H9 (cell line): ENCODE results near the gene COL5A2. TPM values are rescaled to one million over a fixed set of nuclear protein-coding genes. Genes with fewer than 3 reads are reported as not detected.

Experiments used
- DNase-seq: peaks from one replicate; pipeline ENCODE4 v3.0.0-alpha.2; 2017
- H2AFZ ChIP-seq: one replicate; pipeline ENCODE4 v1.6.1; 2013; ENCODE audit warnings: mild to moderate bottlenecking, low read length, control low read depth, moderate library complexity
- H2AK5ac ChIP-seq: 2 replicates; pipeline ENCODE4 v1.6.1; 2013; ENCODE audit warnings: low read length, control low read depth, mixed read lengths; ENCODE audit not compliant: insufficient read length
- H2BK120ac ChIP-seq: one replicate; pipeline ENCODE4 v1.6.1; 2013; ENCODE audit warnings: low read depth, mild to moderate bottlenecking, low read length, control low read depth, inconsistent platforms; ENCODE audit not compliant: poor library complexity, severe bottlenecking
- H2BK12ac ChIP-seq: 2 replicates; pipeline ENCODE4 v1.6.1; 2013; ENCODE audit warnings: low read length, control low read depth, mixed read lengths, low read depth; ENCODE audit not compliant: insufficient read length
- H2BK15ac ChIP-seq: 2 replicates; pipeline ENCODE4 v1.6.1; 2013; ENCODE audit warnings: low read depth, low read length, control low read depth
- H2BK20ac ChIP-seq: one replicate; pipeline ENCODE4 v1.6.1; 2013; ENCODE audit warnings: low read depth, mild to moderate bottlenecking, low read length, control low read depth, inconsistent platforms; ENCODE audit not compliant: poor library complexity, severe bottlenecking
- H2BK5ac ChIP-seq: 2 replicates; pipeline ENCODE4 v1.6.1; 2013; ENCODE audit warnings: low read length, control low read depth, mixed read lengths; ENCODE audit not compliant: insufficient read length
- H3K14ac ChIP-seq: 2 replicates; pipeline ENCODE4 v1.6.1; 2013; ENCODE audit warnings: low read length, control low read depth; ENCODE audit not compliant: insufficient read depth
- H3K18ac ChIP-seq: 2 replicates; pipeline ENCODE4 v1.6.1; 2013; ENCODE audit warnings: low read depth, mild to moderate bottlenecking, mixed read lengths, low read length, control low read depth; ENCODE audit not compliant: insufficient read length
- H3K23ac ChIP-seq: 2 replicates; pipeline ENCODE4 v1.6.1; 2013; ENCODE audit warnings: low read length, control low read depth, mixed read lengths, low read depth; ENCODE audit not compliant: insufficient read length
- H3K23me2 ChIP-seq: 2 replicates; pipeline ENCODE4 v1.6.1; 2013; ENCODE audit warnings: low read depth, mild to moderate bottlenecking, mixed read lengths, low read length, control low read depth; ENCODE audit not compliant: insufficient read length, poor library complexity, severe bottlenecking
- H3K27ac ChIP-seq: 2 replicates; pipeline ENCODE4 v1.5.1; 2013; ENCODE audit warnings: low read length, control low read depth, mixed read lengths, low read depth; ENCODE audit not compliant: insufficient read length
- H3K27me3 ChIP-seq: 2 replicates; pipeline ENCODE4 v1.6.1; 2013; ENCODE audit warnings: low read length, control low read depth, inconsistent platforms; ENCODE audit not compliant: insufficient read depth
- H3K4ac ChIP-seq: 2 replicates; pipeline ENCODE4 v1.6.1; 2013; ENCODE audit warnings: low read depth, mild to moderate bottlenecking, control low read depth, inconsistent platforms, low read length, moderate library complexity
- H3K4me1 ChIP-seq: 2 replicates; pipeline ENCODE4 v1.6.1; 2013; ENCODE audit warnings: low read length, control low read depth, inconsistent platforms; ENCODE audit not compliant: insufficient read depth
- H3K4me2 ChIP-seq: 2 replicates; pipeline ENCODE4 v1.6.1; 2013; ENCODE audit warnings: low read length, control low read depth, mixed read lengths; ENCODE audit not compliant: insufficient read length, insufficient read depth
- H3K56ac ChIP-seq: 2 replicates; pipeline ENCODE4 v1.6.1; 2013; ENCODE audit warnings: low read depth, mild to moderate bottlenecking, mixed read lengths, low read length, control low read depth; ENCODE audit not compliant: insufficient read length
- H3K79me1 ChIP-seq: 2 replicates; pipeline ENCODE4 v1.6.1; 2013; ENCODE audit warnings: low read depth, mild to moderate bottlenecking, moderate library complexity, low read length, control low read depth, inconsistent platforms; ENCODE audit not compliant: insufficient read depth, poor library complexity, severe bottlenecking
- H3K79me2 ChIP-seq: 2 replicates; pipeline ENCODE4 v1.6.1; 2013; ENCODE audit warnings: low read length, control low read depth, inconsistent platforms; ENCODE audit not compliant: insufficient read depth
- H3K9ac ChIP-seq: 2 replicates; pipeline ENCODE4 v1.6.1; 2013; ENCODE audit warnings: low read length, control low read depth, mixed read lengths; ENCODE audit not compliant: insufficient read length; ENCODE audit errors: extremely low read depth
- H3K9me3 ChIP-seq: one replicate; pipeline ENCODE4 v1.6.1; 2013; ENCODE audit warnings: low read depth, low read length, inconsistent platforms; ENCODE audit not compliant: control insufficient read depth
- H3T11ph ChIP-seq: one replicate; pipeline ENCODE4 v1.6.1; 2013; ENCODE audit warnings: mild to moderate bottlenecking, low read length, control low read depth, inconsistent platforms
- H4K20me1 ChIP-seq: one replicate; pipeline ENCODE4 v1.6.1; 2013; ENCODE audit not compliant: control insufficient read depth, insufficient read length, insufficient read depth
- H4K5ac ChIP-seq: 2 replicates; pipeline ENCODE4 v1.6.1; 2013; ENCODE audit warnings: low read depth, mild to moderate bottlenecking, mixed read lengths, low read length, control low read depth; ENCODE audit not compliant: insufficient read length
- H4K8ac ChIP-seq: replicated peaks from 2 replicates; pipeline ENCODE4 v1.6.1; 2013; ENCODE audit warnings: low read length, control low read depth, mixed read lengths, low read depth; ENCODE audit not compliant: insufficient read length
- H4K91ac ChIP-seq: 2 replicates; pipeline ENCODE4 v1.6.1; 2013; ENCODE audit warnings: low read depth, mild to moderate bottlenecking, moderate library complexity, mixed read lengths, low read length, control low read depth; ENCODE audit not compliant: insufficient read length
- H3K27ac Mint-ChIP-seq, 3 experiments: 2 replicates in 2 of 3; 3 replicates in 1 of 3; pipeline ENCODE4 v1.8.0; 2020 to 2021; ENCODE audit warnings: mixed read lengths in 3 of 3, mild to moderate bottlenecking in 1 of 3, moderate library complexity in 1 of 3
- H3K27me3 Mint-ChIP-seq: 2 replicates; pipeline ENCODE4 v1.8.0; 2021; ENCODE audit warnings: low read depth, mild to moderate bottlenecking, moderate library complexity, mixed read lengths
- H3K36me3 Mint-ChIP-seq, 3 experiments: 2 replicates in 2 of 3; 3 replicates in 1 of 3; pipeline ENCODE4 v1.8.0; 2020 to 2021; ENCODE audit warnings: low read depth in 3 of 3, mixed read lengths in 3 of 3; ENCODE audit not compliant: insufficient read depth in 1 of 3
- H3K4me1 Mint-ChIP-seq, 2 experiments: 2 replicates each; pipeline ENCODE4 v1.8.0; 2020; ENCODE audit warnings: mixed read lengths in 2 of 2
- H3K4me3 Mint-ChIP-seq, 2 experiments: 2 replicates in 1 of 2; 3 replicates in 1 of 2; pipeline ENCODE4 v1.8.0; 2020 to 2021; ENCODE audit warnings: mild to moderate bottlenecking in 2 of 2, mixed read lengths in 2 of 2, moderate library complexity in 1 of 2
- H3K9me3 Mint-ChIP-seq, 2 experiments: 2 replicates in 1 of 2; 3 replicates in 1 of 2; pipeline ENCODE4 v1.8.0; 2020; ENCODE audit warnings: mild to moderate bottlenecking in 2 of 2, mixed read lengths in 2 of 2, moderate library complexity in 1 of 2
- CTCF ChIP-seq: fragments of 200-600 bp; sonication (generic); conservative IDR thresholded peaks from 3 replicates; pipeline ENCODE4 v1.8.0; 2021; ENCODE audit warnings: antibody characterized with exemption, mild to moderate bottlenecking
- WGBS: extraction: QIAGEN DNeasy Blood & Tissue Kit; methylation state at CpG from one replicate; pipeline ENCODE4 v1.1.7; 2013; ENCODE audit warnings: missing lambda C conversion rate, low lambda C conversion rate, mixed read lengths; ENCODE audit not compliant: insufficient read length; ENCODE audit errors: extremely low coverage; 5-methylcytosine and 5-hydroxymethylcytosine counted together
- total RNA-seq: library from RNA; stranded (reverse); gene quantifications from 2 replicates; pipeline ENCODE4 v1.2.1, GENCODE V29; 2021

COL5A2 gene
- total RNA-seq, 1 experiment from 2014 or later: 10.5 TPM

- Mint-ChIP-seq H3K36me3 (no peaks in the 10 kb centered on the region), H3K4me3 (no peak overlapping the region), H3K4me1 (no peaks in the 10 kb centered on the region), H3K9me3 (no peaks in the 10 kb centered on the region), H3K27ac (no peak overlapping the region), H3K27me3 (no peaks in the 10 kb centered on the region)
- no peak overlapping the region for H2AFZ ChIP-seq
- no peak overlapping the region for H2BK120ac ChIP-seq
- no CpG with 5 or more reads among the region's 2 CpGs for WGBS
- no peaks in the 10 kb centered on the region for H3K79me1 ChIP-seq
- no peaks in the 10 kb centered on the region for H3K23me2 ChIP-seq
- H2BK15ac ChIP-seq: no peak overlapping the region
- H3K27ac ChIP-seq: no peak overlapping the region
- no peak overlapping the region for H3K14ac ChIP-seq
- H4K8ac ChIP-seq: no peak overlapping the region
- no peak overlapping the region for H2BK5ac ChIP-seq
- no peaks in the 10 kb centered on the region for H3K79me2 ChIP-seq
- no peak overlapping the region for H3K4me2 ChIP-seq
- no peak overlapping the region for H2AK5ac ChIP-seq
- no peak overlapping the region for H3K4ac ChIP-seq
- no peak overlapping the region for H2BK12ac ChIP-seq
- no peak for TF ChIP-seq CTCF
- H4K20me1 ChIP-seq: no peaks in the 10 kb centered on the region
- H3K18ac ChIP-seq: no peak overlapping the region
- H2BK20ac ChIP-seq: no peak overlapping the region
- H3T11ph ChIP-seq: no peak overlapping the region
- H3K9ac ChIP-seq: no peak overlapping the region
- no peaks in the 10 kb centered on the region for H3K9me3 ChIP-seq
- H3K4me1 ChIP-seq: no peaks in the 10 kb centered on the region
- H3K27me3 ChIP-seq: no peaks in the 10 kb centered on the region
- no peak overlapping the region for H3K56ac ChIP-seq
- DNase-seq: no peak
- no peak overlapping the region for H3K23ac ChIP-seq
- no peak overlapping the region for H4K91ac ChIP-seq
- H4K5ac ChIP-seq: no peak overlapping the region
Measured at GRCh38 chr2:189104934-189105333, 74.6 kb downstream of the COL5A2 start.
